ENCODE data around the gene CTSA.

- TF ChIP-seq REST (IDR thresholded peaks at IDR 0.05; ENCODE audit: insufficient read depth in 1 of 2, low read depth in 2 of 2, low read length in 2 of 2) (no peak), POLR2AphosphoS5 (IDR thresholded peaks at IDR 0.05; ENCODE audit: low read depth, low read length) (no peak), TAF1 (IDR thresholded peaks at IDR 0.05; ENCODE audit: borderline replicate concordance, insufficient read depth, low read length) (no peak), SIN3A (IDR thresholded peaks at IDR 0.05; ENCODE audit: borderline replicate concordance, insufficient read depth, low read length) (no peak), FOXP2 (optimal IDR thresholded peaks at IDR 0.05; ENCODE audit: borderline replicate concordance, extremely low read depth, extremely low read length, insufficient read depth) (no peak)
These were observed 34.8 kb downstream of the CTSA start for GRCh38 chr20:45925821-45926506.

All from PFSK-1 (cell line).